HG02852 (cell line): Measurements from ENCODE around the gene TOGARAM2.

ENCODE experiments used
- ATAC-seq: cut with Tn5 transposase; IDR thresholded peaks from one replicate; pipeline ENCODE4 v1.9.1; 2021; ENCODE audit warnings: mild to moderate bottlenecking, moderate library complexity; ENCODE audit not compliant: unreplicated experiment

Gene TOGARAM2

DNA sequence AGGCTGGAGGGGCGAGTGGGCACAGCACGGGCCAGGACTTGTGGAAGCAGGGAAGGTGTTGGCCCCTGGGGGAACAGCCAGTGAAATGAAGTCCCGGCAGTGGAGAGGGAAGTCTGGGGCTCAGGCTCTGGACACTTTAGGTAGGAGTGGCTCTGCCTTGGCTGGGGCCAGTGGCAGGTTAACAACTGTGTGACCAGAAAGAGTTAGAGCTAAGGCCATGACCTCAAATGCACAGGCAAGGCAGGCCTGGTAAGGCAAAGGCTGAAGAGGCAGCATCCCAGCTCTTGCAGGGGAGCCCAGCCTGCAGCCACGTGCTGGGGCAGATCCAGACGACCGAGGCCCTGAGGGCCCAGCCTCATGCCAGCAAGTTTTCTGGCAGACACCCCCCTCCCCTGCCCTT is 71.7 kb downstream of the TOGARAM2 start:
- ATAC-seq, result no peak

DNA sequence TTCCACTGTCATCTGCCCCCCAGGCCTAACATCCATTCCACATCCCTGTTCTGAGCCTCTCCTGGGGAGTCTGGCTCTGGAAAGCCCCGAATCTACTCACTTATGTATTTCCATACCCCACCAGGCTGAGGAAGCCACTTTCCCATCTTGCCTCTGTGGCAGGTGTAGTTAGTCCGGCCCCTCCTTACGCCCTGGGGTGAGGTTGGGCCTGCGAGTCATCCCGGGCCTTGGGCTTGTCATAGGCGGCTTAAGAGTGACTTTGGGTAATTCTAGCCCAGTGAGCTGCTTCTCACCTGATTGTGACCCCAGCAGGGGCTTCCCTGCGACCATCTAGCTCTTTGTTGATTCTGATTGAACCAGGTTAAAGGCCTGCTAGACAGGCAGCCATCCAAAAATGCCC is 72.1 kb downstream of the TOGARAM2 start:
- no peak for ATAC-seq

DNA sequence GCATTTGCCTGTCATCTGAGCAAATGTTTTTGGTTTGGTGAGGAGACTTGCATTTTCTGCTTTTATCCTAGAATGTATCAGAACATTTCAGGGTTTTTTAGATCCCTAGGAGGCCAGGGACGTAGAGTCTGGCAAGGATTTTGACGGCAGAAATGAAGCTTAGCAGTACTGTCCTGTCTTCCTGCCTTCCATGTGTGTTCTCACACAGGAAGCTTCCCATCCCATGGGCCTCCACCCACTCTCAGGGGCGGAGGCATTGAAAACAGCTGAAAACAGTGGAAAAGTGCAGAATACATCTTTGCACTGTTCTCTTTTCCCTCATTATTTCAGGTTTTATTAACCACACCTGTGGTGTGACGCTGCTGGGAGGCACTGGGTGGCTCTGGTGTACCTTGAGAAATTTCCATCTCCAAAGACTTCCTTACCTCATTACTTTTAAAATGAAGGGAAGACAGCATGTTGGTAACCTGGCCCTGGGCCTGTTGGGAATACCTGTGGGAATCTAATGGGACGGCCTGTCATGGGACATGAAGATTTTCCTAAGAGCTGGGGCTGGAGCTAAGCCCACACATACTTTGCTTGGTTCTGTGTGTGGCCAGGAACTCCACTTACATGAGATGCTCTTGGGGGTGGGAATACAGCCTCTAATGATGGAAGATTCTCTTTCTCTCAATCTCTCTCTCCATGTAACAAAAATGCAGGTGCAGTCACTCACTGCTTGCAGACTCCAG is 72.7 kb downstream of the TOGARAM2 start:
- ATAC-seq, result no peak

DNA sequence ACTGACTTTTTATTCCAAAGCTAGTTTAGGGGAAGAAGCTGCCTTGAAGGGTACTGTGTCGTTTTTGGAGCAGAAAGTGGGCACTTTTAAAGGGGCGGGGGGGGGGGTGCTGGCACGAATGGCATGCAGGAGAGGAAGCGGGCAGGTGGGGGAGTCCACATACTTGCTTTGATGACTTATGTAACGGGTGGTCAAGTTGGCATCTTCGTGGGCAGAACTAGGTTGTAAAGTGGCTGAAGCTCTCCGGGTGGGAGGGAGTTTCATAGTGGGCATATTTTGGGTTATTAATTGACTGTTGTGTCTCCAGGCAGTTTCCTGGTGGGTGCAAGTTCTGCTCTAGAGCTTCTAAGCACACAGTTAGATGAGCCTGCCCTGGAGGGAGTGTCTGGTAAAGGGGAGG is 73.3 kb downstream of the TOGARAM2 start:
- no peak for ATAC-seq

GRCh38 chr2:29055601-29056000 is 74.5 kb downstream of the TOGARAM2 start:
- ATAC-seq, result no peak

- no peak for ATAC-seq
These were observed 75.4 kb downstream of the TOGARAM2 start for GRCh38 chr2:29056452-29056851.

- ATAC-seq, result no peak
These were observed 75.9 kb downstream of the TOGARAM2 start for GRCh38 chr2:29057006-29057405.

DNA sequence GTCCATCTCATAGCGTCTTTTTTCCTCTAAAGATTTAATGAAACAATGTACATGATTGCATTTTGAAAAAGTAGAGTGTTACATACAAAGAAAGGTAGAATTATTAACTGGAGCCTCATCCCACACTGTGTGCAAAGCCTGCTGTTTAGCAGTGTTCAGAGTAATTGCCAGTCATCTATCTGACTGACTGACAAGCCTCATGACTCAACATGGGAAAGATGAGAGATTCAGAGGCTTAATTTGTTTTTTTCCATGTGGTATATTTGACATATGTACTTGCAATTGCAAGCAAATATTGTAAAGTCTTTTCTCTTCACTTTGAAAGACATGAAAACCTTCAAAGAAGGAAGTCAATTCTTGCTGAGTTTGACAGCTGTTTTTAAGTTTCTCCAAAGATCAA is 78.5 kb downstream of the TOGARAM2 start:
- no peak for ATAC-seq

DNA sequence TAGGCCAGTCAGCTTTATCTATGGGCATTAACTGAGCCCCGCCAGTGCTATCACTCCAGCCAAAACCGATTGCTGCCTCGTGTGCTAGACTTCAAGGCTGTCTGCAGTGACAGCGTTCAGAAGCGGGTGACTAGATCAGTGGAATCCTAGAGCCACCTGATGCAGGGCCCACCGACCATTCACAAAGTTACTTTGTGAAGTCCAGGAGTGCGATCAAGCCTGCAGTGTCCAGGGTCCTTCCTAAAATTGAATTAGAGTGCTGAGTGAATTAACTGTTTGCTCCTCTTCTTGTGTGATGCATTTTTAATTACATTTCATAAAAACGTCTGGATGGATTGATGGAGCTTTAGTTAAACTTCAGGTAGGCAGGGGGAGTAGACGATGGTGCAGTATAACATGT is 79.3 kb downstream of the TOGARAM2 start:
- no peak for ATAC-seq

DNA sequence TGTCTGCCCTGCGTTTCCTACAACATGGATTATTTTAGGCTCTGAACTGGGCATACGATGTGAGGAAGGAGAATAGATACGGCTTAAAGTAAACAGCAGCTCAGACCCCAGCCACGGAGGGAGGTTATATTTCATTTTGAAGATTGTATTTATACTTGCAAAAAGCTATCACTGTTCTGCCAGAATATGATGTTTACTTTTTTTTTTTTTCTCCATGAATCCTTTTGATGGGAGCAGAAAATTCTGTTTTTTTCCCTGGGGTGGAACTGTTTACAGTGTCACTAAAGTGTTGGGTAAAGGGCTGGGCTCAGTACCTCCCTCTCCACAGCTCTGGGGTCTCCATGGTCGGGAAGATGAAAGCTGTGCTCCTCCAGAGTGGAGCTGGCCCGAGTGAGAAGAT is 80.1 kb downstream of the TOGARAM2 start:
- no peak for ATAC-seq

- ATAC-seq, result no peak
These were observed 80.5 kb downstream of the TOGARAM2 start for GRCh38 chr2:29061616-29062015.

GRCh38 chr2:29062371-29062770 is 81.3 kb downstream of the TOGARAM2 start:
- ATAC-seq, result no peak

- no peak for ATAC-seq
These were observed 82.0 kb downstream of the TOGARAM2 start for GRCh38 chr2:29063056-29063455.

DNA sequence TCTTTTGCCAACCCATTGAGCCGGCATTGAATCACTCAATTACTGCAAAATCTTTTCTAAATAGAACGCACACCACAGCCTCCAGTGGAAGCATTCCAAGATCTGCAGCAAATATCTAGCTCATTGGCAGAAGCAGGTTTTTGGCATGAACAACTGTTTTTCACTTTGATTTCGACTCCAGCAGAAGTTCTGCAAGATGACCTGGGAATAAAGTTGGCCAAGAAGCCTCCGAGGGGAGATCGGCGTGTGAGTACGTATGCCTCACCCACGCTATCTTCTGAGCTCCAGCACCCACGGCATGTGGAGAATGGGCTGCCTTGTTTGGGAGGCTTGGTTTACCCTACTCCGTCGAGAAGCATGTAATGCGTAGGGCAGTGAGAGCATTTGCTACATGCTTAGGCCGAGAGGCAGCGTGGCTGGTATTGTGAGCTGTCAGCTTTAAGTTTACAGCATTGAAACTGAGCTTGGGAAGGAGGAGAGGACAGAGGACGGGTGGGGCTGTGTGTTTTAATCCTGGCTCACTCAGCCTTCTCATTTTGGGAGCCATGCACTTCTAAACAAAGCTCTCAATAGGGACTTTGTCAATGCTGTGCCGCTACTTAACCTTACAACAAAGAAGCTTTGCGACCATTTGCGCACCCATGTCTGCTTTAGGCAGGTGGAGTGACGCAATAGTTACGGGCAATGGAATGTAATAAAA is 82.7 kb downstream of the TOGARAM2 start:
- ATAC-seq, result no peak

DNA sequence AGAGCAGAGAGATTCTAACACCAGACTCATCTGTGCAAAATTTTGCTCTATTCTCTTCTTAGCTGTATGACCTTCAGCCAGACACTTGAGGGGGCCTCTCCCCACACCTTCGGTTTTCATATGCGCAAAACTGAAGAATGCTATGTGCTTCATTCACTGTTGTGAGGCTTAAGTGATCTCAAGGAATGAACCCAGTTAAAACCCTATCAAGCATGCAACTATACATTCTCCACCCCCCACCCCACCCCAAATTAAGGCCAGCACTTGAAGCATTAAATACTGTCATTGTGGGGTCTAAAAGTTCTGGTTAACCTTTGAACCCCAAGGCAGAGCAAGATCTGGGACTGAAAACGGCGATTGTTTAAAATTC is 83.2 kb downstream of the TOGARAM2 start:
- ATAC-seq, result no peak

DNA sequence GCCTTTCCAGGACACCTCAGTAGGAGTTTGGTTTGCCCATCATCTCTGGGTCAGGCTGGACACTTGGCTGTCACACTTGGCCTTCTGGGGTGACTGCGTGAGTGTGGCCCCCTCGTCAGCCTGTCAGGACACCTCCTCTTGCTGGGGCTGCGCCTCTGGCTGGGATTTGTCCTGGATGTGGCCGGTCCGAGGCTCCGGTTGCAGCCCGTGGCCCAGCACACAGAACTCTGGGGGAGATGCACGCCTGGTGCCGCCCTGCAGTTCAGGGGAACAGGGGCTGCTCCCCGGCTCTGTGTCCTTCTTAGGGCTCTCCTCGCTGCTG is 83.6 kb downstream of the TOGARAM2 start:
- ATAC-seq, result no peak

DNA sequence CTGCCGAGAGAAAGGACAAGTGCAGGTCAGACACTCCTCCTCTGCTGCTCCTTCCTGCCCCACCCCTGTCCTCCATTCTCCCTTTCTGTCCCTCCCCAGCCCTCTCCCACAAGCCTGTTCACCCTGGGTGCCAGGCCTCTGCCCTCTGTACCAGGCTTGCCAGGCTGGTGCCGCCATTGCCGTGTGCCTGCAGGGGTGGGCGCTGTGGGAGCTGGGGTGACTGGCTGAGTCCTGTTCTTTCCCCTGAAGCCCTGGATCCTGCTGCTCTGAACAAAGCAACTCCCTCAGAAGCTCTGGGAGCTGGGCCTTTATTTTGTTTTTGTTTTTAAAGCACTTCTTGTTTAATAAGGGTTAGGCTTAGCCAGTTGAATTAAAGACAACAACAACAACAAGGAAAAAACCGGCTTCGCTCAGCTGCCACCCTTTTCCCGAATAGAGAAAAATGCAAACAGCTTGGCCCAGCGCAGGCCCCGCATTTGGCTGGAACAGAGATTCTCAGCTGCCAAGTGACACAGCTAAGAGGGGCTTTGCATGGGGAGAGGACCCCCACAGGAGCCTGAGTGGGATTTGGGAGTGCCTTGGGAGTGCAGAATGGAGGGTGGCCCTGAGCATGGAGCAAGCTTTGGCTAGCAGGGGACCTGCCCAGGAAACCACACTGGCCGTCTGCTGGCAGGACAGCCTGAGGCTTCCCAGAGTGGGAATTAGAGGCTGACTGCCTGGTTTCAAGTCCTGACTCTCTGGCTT is 84.1 kb downstream of the TOGARAM2 start:
- no peak for ATAC-seq

GRCh38 chr2:29066271-29066860 is 85.3 kb downstream of the TOGARAM2 start:
- no peak for ATAC-seq

- no peak for ATAC-seq
These were observed 86.0 kb downstream of the TOGARAM2 start for GRCh38 chr2:29066997-29067605.

GRCh38 chr2:29068513-29068912 is 87.4 kb downstream of the TOGARAM2 start:
- no peak for ATAC-seq

GRCh38 chr2:29070526-29070925 is 89.4 kb downstream of the TOGARAM2 start:
- no peak for ATAC-seq
